ENCODE measurements around the gene OST4.

Gene OST4

DNA sequence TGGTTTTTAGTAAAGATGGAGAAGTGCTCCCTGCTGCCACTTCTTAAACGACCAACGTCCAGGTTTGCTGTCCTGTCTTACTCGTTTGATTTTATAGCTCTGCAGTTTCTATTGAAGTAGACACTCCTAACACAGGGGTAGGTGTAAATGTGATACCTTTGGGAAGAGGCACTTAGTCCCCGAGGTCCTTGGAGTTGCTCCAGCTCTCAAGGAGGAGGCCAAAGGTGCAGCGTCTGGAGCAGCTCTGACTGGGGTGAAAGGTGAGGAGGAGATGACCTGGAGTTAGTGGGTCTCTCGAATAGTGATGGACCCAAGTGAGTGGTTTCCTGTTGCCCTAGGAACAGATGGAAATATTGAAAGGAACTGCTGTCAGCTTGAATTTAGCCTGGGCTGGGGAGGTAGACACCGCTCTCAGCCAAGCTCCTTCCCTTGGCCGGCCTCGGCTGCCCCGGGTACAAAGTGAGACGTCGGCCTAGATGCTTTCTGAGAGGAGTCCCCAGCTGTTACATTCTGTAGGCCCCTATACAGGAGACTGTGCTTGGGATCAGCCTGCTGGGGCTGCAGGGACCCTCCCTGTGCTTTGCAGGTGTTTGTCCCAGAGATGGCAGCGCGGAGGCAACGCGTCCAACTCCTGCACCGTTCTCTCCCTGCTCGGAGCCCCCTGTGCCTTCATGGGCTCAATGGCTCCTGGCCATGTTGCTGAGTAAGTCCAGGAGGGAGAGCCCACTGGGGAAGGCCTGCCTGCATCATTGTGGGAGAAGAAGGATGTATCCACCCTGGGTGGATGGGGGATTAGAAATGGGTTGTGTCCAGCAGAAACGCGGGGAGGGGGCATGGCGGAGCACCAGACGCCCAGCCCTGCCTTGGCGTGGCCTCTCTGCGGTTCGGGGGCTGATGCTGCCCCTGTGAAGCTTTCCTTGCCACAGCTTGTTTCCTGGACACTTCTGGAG is 20.6 kb upstream of the OST4 start:
- H3K9ac ChIP-seq (ENCODE audit: low read length), result no peak overlapping the region

DNA sequence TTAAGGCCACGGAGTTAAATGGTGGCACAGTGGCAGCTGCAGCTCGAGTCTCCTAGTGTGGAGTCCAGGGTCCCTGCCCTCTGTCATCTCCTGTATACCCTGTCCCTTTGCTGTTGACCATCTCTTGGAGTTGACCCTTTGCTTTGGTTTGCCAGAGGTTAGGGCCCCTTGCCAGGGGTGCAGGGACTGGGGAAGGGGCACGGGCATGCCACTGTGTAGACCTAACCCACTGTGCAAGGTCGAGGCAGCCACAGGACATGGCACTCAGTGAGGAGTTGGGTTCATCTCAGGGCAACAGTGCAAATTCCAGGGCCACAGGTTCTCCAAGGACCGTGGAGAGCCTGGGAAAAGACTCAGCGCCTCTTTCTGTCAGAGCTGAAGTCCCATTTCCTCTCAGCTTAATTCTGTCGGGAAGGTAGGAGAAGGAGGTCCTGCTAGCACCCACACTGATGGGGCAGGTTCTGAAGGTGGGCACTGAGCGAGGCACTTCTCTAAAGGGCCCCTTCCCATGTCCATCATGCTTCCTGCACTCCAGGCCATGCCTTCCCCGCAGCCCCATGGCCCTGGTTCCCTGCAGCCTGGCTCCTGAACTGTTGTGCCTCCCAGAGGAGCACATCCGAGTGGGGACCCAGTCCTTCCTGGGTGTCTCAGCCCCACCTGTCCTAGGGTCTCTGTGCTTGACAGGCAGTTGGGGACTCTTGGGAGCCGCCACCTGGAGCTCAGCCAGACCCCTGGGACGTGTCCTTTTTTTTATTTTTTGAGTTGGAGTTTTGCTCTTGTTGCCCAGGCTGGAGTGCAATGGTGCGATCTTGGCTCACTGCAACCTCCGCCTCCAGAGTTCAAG is 17.9 kb upstream of the OST4 start:
- Histone ChIP-seq H3K36me3 (ENCODE audit: control insufficient read depth, insufficient read depth, low read length) (no peaks in the 10 kb centered on the region), H3K9me3 (ENCODE audit: control insufficient read depth, insufficient read depth, low read depth, low read length) (no peaks in the 10 kb centered on the region), H3K4me1 (ENCODE audit: control insufficient read depth, insufficient read depth, low read length) (0 out of 2 replicates have a peak, but pooled peaks cover 7% of the 10 kb centered on the region), H3K4me3 (ENCODE audit: low read depth, low read length) (no peak overlapping the region), H3K9ac (ENCODE audit: low read length) (no peak overlapping the region), H3K27ac (ENCODE audit: low read depth, low read length) (no peak overlapping the region), H3K27me3 (ENCODE audit: control insufficient read depth, insufficient read depth, low read length) (peaks cover 10% of the 10 kb centered on the region; the same call in 1 of the 2 replicates)

More for the DNA sequence above, 20.6 kb upstream of the OST4 start:
- H3K4me1 ChIP-seq (ENCODE audit: control insufficient read depth, insufficient read depth, low read length), result peaks cover 10% of the 10 kb centered on the region
- H3K9me3 ChIP-seq (ENCODE audit: control insufficient read depth, insufficient read depth, low read depth, low read length), result no peaks in the 10 kb centered on the region
- H3K36me3 ChIP-seq (ENCODE audit: control insufficient read depth, insufficient read depth, low read length), result no peaks in the 10 kb centered on the region
- no peak overlapping the region for H3K27ac ChIP-seq (ENCODE audit: low read depth, low read length)
- H3K4me3 ChIP-seq (ENCODE audit: low read depth, low read length), result no peak overlapping the region
- peaks cover 8% of the 10 kb centered on the region; the same call in 1 of the 2 replicates for H3K27me3 ChIP-seq (ENCODE audit: control insufficient read depth, insufficient read depth, low read length)

DNA sequence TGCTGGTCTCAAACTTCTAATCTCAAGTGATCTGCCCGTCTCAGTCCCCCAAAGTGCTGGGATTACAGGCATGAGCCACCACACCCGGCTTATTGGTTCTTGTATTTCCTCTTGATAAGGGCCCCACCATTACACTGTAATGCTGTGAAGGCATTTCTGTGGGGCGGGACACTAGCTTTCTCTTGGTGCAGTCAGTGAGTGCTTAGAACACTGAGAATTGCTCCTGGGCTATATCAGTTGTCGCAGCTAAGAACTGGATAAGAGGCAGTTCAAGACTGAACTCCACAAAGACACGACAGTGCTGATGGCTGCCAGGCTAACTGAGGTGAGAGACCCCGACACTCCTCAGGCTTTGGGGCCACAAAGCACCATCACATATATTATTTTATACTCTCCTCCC is 17.2 kb upstream of the OST4 start:
- Histone ChIP-seq H3K9ac (ENCODE audit: low read length) (no peak overlapping the region), H3K9me3 (ENCODE audit: control insufficient read depth, insufficient read depth, low read depth, low read length) (no peaks in the 10 kb centered on the region), H3K4me1 (ENCODE audit: control insufficient read depth, insufficient read depth, low read length) (0 out of 2 replicates have a peak, but pooled peaks cover 7% of the 10 kb centered on the region), H3K36me3 (ENCODE audit: control insufficient read depth, insufficient read depth, low read length) (no peaks in the 10 kb centered on the region), H3K27ac (ENCODE audit: low read depth, low read length) (no peak overlapping the region), H3K4me3 (ENCODE audit: low read depth, low read length) (no peak overlapping the region), H3K27me3 (ENCODE audit: control insufficient read depth, insufficient read depth, low read length) (peaks cover 10% of the 10 kb centered on the region; the same call in 1 of the 2 replicates)

DNA sequence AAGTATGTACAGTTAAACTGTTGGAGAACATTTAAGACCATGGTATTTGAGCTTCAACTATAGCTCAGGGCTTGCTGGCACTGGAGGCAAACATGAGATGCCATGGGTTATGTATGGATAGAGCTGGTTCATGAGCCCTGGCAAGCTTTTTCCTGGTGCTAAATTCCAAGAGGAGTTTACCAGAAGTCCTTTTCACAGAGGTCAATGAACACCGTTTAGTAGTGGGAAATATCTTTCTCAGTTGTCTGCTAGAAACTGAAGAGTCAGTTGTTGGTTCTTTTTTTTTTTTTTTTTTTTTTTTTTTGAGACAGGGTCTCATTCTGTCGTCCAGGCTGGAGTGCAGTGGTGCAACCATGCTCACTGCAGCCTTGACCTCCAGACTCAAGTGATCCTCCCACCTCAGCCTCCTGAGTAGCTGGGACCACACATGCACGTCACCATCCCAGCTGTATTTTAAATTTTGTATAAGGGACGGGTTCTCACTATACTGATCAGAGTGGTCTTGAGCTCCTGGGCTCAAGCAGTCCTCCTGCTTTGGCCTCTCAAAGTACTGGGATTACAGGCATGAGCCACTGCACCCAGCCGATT is 16.5 kb upstream of the OST4 start:
- Histone ChIP-seq H3K4me3 (ENCODE audit: low read depth, low read length) (peak overlapping the region; percentile 64; the same call in 1 of the 2 replicates), H3K36me3 (ENCODE audit: control insufficient read depth, insufficient read depth, low read length) (no peaks in the 10 kb centered on the region), H3K9ac (ENCODE audit: low read length) (no peak overlapping the region), H3K27me3 (ENCODE audit: control insufficient read depth, insufficient read depth, low read length) (peaks cover 10% of the 10 kb centered on the region; the same call in 1 of the 2 replicates), H3K9me3 (ENCODE audit: control insufficient read depth, insufficient read depth, low read depth, low read length) (no peaks in the 10 kb centered on the region), H3K27ac (ENCODE audit: low read depth, low read length) (no peak overlapping the region), H3K4me1 (ENCODE audit: control insufficient read depth, insufficient read depth, low read length) (0 out of 2 replicates have a peak, but pooled peaks cover 7% of the 10 kb centered on the region)

DNA sequence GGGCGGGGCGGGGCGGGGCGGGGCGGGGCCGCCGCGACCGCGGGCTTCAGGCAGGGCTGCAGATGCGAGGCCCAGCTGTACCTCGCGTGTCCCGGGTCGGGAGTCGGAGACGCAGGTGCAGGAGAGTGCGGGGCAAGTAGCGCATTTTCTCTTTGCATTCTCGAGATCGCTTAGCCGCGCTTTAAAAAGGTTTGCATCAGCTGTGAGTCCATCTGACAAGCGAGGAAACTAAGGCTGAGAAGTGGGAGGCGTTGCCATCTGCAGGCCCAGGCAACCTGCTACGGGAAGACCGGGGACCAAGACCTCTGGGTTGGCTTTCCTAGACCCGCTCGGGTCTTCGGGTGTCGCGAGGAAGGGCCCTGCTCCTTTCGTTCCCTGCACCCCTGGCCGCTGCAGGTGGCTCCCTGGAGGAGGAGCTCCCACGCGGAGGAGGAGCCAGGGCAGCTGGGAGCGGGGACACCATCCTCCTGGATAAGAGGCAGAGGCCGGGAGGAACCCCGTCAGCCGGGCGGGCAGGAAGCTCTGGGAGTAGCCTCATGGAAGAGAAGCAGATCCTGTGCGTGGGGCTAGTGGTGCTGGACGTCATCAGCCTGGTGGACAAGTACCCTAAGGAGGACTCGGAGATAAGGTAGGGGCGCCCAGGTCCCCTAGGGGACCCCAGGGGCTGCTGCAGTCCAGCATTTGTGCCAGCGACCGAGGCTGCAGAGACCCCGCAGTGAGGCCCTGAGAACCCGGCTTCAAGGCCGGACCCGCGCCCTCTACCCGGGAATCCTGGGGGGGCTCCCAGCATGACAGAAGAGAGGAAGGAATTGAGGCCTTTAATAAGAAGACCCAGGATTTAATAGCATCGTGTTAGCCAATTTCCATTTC is 15.5 kb upstream of the OST4 start, which contains the start of gene KHK:
Gene KHK (plus strand): TSS at position 49 of the 870 bp plus-strand sequence. CDS start 488 bp downstream, at position 537.
- Histone ChIP-seq H3K9me3 (ENCODE audit: control insufficient read depth, insufficient read depth, low read depth, low read length) (no peaks in the 10 kb centered on the region), H3K4me3 (ENCODE audit: low read depth, low read length) (peak within 1 kb of the TSS; percentile 64), H3K27me3 (ENCODE audit: control insufficient read depth, insufficient read depth, low read length) (peaks cover 10% of the 10 kb centered on the region; the same call in 1 of the 2 replicates), H3K27ac (ENCODE audit: low read depth, low read length) (peak within 1 kb of the TSS; percentile 41; the same call in 1 of the 2 replicates), H3K36me3 (ENCODE audit: control insufficient read depth, insufficient read depth, low read length) (no peaks in the 10 kb centered on the region), H3K9ac (ENCODE audit: low read length) (peak within 1 kb of the TSS; percentile 47), H3K4me1 (ENCODE audit: control insufficient read depth, insufficient read depth, low read length) (0 out of 2 replicates have a peak, but pooled peaks cover 7% of the 10 kb centered on the region)

DNA sequence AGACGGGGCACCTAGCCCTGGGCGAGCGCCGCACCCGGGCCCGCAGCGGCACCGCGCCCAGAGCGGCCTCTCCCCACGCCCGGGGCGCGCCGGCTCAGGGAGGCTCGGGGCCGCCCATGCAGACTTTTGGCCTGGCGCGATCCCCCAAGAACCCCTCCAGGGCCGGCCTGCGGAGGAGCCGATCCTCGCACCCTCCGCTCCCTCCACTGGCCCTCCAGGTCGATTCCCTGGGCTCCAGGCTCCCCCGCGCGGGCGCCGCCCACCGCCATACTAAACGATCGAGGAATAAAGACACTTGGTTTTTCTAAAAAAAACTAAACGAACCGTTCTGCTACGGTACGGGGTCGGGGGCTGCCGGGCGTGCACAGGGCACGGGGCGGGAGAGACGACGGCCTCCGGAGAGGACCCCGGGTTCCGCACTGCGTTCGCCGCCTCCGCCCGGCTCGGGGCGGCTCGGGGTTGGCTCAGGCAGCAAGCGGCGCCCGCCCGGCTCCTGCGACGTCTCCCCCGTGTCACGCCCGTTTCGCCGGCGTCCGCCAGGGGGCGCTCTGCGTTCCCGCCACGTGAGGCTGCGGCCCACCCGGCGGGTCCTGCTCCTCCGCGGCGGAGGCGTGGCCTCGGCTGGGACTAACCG is 14.8 kb upstream of the OST4 start:
- peaks cover 12% of the 10 kb centered on the region for H3K4me1 ChIP-seq (ENCODE audit: control insufficient read depth, insufficient read depth, low read length)
- peaks cover 10% of the 10 kb centered on the region; the same call in 1 of the 2 replicates for H3K27me3 ChIP-seq (ENCODE audit: control insufficient read depth, insufficient read depth, low read length)
- no peaks in the 10 kb centered on the region for H3K36me3 ChIP-seq (ENCODE audit: control insufficient read depth, insufficient read depth, low read length)
- H3K27ac ChIP-seq (ENCODE audit: low read depth, low read length), result peak overlapping the region; percentile 41; the same call in 1 of the 2 replicates
- H3K9ac ChIP-seq (ENCODE audit: low read length), result peak overlapping the region; percentile 47
- H3K4me3 ChIP-seq (ENCODE audit: low read depth, low read length), result peak overlapping the region; percentile 64
- no peaks in the 10 kb centered on the region for H3K9me3 ChIP-seq (ENCODE audit: control insufficient read depth, insufficient read depth, low read depth, low read length)

DNA sequence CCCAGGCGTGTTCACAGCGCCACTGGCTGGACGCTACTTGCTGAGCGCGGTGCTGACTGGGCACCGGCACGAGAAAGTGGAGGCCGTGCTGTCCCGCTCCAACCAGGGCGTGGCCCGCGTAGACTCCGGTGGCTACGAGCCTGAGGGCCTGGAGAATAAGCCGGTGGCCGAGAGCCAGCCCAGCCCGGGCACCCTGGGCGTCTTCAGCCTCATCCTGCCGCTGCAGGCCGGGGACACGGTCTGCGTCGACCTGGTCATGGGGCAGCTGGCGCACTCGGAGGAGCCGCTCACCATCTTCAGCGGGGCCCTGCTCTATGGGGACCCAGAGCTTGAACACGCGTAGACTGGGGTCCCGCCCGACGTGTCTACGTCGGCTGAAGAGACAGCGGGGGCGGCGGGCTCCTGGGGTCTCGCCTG is 14.2 kb upstream of the OST4 start:
- no peaks in the 10 kb centered on the region for H3K9me3 ChIP-seq (ENCODE audit: control insufficient read depth, insufficient read depth, low read depth, low read length)
- H3K4me1 ChIP-seq (ENCODE audit: control insufficient read depth, insufficient read depth, low read length), result peaks cover 15% of the 10 kb centered on the region
- peaks cover 10% of the 10 kb centered on the region; the same call in 1 of the 2 replicates for H3K27me3 ChIP-seq (ENCODE audit: control insufficient read depth, insufficient read depth, low read length)

DNA sequence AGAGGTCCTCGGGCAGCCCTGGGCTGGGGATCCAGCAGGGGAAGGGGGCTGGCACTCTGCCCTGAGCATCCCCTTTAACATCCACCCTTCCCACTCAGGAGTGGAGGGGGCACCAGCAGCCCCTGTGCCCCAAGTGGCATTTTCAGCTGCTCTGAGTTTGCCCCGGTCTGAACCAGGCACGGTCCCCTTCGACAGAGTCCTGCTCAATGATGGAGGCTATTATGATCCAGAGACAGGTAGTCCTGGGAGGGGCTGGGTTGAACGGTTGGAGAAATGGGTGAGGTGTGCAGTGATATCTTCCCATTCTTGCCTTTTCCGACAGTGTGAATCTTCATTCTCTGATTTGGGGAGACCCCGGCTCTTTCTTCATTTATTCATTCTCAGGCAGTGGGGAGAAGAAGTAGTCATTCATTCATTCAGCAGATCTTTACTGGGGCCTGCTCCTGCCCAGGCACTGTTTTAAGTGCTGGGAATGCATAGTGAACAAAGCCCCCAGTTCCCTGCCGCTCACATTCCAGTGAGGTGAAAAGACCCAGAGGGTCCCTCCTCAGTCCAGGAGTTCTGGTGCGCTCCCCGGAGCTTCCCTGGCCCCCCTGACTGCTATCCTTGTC is 13.7 kb upstream of the OST4 start:
- Histone ChIP-seq H3K36me3 (ENCODE audit: control insufficient read depth, insufficient read depth, low read length) (no peaks in the 10 kb centered on the region), H3K27me3 (ENCODE audit: control insufficient read depth, insufficient read depth, low read length) (peaks cover 10% of the 10 kb centered on the region; the same call in 1 of the 2 replicates), H3K4me3 (ENCODE audit: low read depth, low read length) (peak overlapping the region; percentile 64), H3K4me1 (ENCODE audit: control insufficient read depth, insufficient read depth, low read length) (peaks cover 18% of the 10 kb centered on the region), H3K9ac (ENCODE audit: low read length) (peak overlapping the region; percentile 47), H3K9me3 (ENCODE audit: control insufficient read depth, insufficient read depth, low read depth, low read length) (no peaks in the 10 kb centered on the region), H3K27ac (ENCODE audit: low read depth, low read length) (no peak overlapping the region)

More for the DNA sequence above, 14.2 kb upstream of the OST4 start:
- H3K36me3 ChIP-seq (ENCODE audit: control insufficient read depth, insufficient read depth, low read length), result no peaks in the 10 kb centered on the region
- H3K27ac ChIP-seq (ENCODE audit: low read depth, low read length), result peak overlapping the region; percentile 41; the same call in 1 of the 2 replicates
- peak overlapping the region; percentile 64 for H3K4me3 ChIP-seq (ENCODE audit: low read depth, low read length)
- H3K9ac ChIP-seq (ENCODE audit: low read length), result peak overlapping the region; percentile 47

DNA sequence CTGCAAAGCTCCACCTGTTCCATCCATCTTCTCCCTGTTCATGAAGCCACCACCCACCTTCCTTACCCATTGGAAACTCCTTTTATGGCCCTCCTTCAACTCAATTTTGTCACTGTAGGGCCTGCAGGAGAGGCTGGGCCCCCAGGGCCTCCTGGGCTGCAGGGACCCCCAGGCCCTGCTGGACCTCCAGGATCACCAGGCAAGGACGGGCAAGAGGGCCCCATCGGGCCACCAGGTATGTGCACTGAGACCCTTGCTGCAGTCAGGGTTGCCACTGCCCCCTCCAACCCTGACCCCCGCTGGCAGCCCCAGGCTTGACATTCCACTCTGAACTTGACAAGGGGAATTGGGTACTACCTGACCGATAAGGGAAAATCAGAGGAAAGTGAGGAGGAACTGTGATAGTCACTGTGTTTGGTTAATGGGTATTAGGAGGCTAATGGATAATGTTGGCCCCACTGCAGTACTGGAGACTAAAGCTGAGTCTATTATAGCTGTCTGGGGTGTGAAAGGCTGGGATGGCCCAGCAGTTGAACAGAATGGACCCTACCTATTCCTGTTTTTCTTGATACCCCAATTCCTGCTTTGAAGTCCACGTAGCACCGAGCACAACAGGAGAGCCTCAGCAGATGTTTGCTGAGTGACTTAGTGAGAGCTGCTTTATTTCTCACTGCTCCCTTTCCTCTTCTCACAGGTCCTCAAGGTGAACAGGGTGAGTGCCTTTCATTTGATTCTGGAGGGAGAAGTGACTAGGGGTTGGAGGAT is 13.0 kb upstream of the OST4 start:
- H3K9ac ChIP-seq (ENCODE audit: low read length), result no peak overlapping the region
- H3K9me3 ChIP-seq (ENCODE audit: control insufficient read depth, insufficient read depth, low read depth, low read length), result no peaks in the 10 kb centered on the region
- no peak overlapping the region for H3K4me3 ChIP-seq (ENCODE audit: low read depth, low read length)
- H3K27me3 ChIP-seq (ENCODE audit: control insufficient read depth, insufficient read depth, low read length), result peaks cover 10% of the 10 kb centered on the region; the same call in 1 of the 2 replicates
- peaks cover 18% of the 10 kb centered on the region for H3K4me1 ChIP-seq (ENCODE audit: control insufficient read depth, insufficient read depth, low read length)
- no peak overlapping the region for H3K27ac ChIP-seq (ENCODE audit: low read depth, low read length)
- no peaks in the 10 kb centered on the region for H3K36me3 ChIP-seq (ENCODE audit: control insufficient read depth, insufficient read depth, low read length)

Data from HUES6 (cell line).